SHP77 treated with DMSO at 0.1 percent for 48 hours (cell line): ENCODE data around the gene TAF13.
"Not testable (repeated sequence)": the region's sequence is repeated elsewhere in the genome, so short reads cannot be mapped to it uniquely, and the experiment has no call there.

ENCODE experiments used
- DNase-seq: peaks from one replicate; lab custom pipeline; 2025; lab: John Stamatoyannopoulos, UW

The TAF13 gene

GRCh38 chr1:109091078-109091838, 15.5 kb upstream of the TAF13 start:
- DNase-seq = no peak

- peak; percentile 72 for DNase-seq
These were observed 14.6 kb upstream of the TAF13 start, which contains the start of gene TMEM167B for GRCh38 chr1:109090196-109091077. TSS of gene TMEM167B (plus strand) at chr1:109090764. CDS start at chr1:109090873, 109 bp downstream.

- DNase-seq = peak; percentile 76
These were observed 13.6 kb upstream of the TAF13 start for GRCh38 chr1:109089242-109090015.

GRCh38 chr1:109084563-109085517, 9.0 kb upstream of the TAF13 start:
- no peak for DNase-seq

GRCh38 chr1:109083923-109084322, 8.1 kb upstream of the TAF13 start:
- no peak for DNase-seq

GRCh38 chr1:109083501-109083900, 7.7 kb upstream of the TAF13 start:
- no peak for DNase-seq

GRCh38 chr1:109080441-109081082, 4.8 kb upstream of the TAF13 start:
- DNase-seq = no peak

DNA sequence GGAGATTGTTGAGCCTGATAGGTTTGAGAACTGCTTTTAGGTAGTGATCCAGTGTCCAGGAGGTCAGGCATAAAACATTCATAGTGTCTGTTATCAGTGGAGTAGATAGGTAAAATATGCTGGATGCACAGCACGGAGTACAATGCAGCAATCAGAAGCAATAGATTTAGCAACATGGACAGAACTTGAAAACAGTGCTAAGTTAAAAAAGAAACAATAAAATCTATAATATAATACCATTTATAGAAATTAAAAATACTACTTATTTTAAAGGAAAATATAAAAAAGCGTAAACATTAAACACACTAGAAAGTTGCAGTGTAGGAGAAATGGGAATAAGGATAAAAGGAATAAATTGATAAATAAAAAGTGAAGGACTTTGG, 3.4 kb upstream of the TAF13 start:
- DNase-seq = no peak

- DNase-seq = no peak
These were observed 2.5 kb upstream of the TAF13 start for GRCh38 chr1:109078317-109078716.

DNA sequence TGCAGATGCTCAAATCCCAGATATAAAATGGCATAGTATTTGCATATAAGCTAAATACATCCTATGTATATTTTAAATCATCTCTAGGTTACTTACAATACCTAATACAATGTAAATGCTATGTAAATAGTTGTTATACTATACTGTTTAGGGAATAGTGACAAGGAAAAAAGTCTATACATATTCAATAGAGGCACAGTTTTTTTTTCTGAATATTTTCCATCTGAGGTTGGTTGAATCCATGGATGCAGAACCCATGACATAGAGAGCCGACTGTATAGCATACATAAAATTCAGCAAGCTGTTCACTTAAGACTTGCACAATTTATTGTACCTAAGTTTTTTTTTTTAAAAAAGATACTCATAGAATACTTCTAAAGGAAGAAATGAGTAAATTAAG, 6.5 kb downstream of the TAF13 start:
- DNase-seq = no peak

DNA sequence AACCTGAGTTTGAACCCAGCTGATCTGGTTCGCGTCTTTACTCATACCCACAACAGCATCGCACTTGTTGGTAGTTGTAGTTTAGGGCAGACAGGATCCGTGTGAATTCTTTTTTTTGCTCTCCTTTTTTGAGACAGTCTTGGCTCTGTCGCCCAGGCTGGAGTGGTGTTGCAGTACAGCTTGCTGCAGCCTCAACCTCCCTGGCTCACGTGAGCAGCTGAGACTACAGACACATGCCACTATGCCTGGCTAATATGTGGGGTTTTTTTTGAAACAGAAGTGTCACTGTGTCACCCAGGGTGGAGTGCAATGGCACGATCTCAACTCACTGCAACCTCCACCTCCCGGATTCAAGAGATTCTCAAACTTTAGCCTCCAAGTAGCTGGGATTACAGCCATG, 7.9 kb downstream of the TAF13 start:
- DNase-seq = no peak

GRCh38 chr1:109065137-109065536, 10.7 kb downstream of the TAF13 start:
- DNase-seq = no peak

- no peak for DNase-seq
These were observed 14.6 kb downstream of the TAF13 start for GRCh38 chr1:109061183-109061582.

DNA sequence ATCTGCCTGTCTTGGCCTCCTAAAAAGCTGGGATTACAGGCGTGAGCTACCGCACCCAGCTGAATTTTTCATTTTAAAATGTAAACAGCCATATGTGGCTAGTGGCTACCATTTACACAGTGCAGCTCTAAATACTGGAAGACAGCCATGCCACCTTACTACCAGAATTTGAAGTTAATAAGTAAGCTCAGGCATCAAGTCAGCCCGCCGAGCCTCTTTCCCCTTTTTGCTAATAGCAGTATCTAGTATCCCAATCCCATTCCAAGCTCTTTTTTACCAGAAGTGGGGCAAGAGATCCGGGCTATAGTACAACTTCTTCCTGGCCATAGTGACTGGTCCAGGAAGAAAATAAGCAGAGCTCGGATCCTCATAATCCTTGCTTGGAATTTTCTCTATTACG, 15.1 kb downstream of the TAF13 start:
- DNase-seq = no peak

DNA sequence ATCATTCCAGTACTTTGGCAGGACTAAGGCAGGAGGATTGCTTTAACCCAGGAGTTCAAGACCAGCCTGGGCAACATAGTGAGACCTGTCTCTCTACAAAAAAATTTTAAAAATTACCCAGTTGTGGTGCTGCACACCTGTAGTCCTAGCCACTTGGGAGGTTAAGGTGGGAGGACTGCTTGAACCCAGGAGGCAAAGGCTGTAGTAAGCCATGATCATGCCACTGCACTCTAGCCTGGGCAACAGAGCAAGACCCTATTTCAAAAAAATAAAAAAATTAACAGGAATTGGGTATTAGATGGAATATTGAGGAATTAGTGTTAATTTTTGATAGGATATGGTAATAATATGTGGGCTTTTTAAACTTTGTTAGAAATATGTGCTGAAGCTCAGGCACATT, 16.8 kb downstream of the TAF13 start:
- DNase-seq = no peak

DNA sequence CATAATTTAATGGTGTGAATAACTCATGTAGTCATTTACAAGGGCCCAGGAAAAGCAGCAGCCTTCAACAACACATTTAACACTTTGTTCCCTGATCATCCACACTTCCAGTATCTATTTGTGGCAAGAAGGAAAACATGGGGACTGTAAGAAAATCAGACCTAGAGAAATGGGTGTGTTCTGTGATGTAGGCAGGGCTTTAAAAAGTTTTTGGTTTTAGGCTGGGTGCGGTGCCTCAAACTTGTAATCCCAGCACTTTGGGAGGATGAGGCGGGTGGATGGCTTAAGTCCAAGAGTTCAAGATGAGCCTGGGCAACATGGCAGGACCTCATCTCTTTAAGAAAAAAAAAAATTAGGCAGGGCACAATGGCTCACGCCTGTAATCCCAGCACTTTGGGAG, 19.7 kb downstream of the TAF13 start:
- no peak for DNase-seq

GRCh38 chr1:109052145-109052544, 23.7 kb downstream of the TAF13 start:
- not testable (repeated sequence) for DNase-seq

- DNase-seq = no peak
These were observed 25.4 kb downstream of the TAF13 start for GRCh38 chr1:109050228-109050995.

GRCh38 chr1:109048335-109048734, 27.5 kb downstream of the TAF13 start:
- DNase-seq = no peak

GRCh38 chr1:109047339-109047738, 28.5 kb downstream of the TAF13 start:
- DNase-seq = no peak
